ENCODE results near the gene SPATA32. TPM values are rescaled to one million over a fixed set of nuclear protein-coding genes. Genes with fewer than 3 reads are reported as not detected.
A peak's percentile ranks its signal among the peaks of the same experiment; 100 is the strongest.
"Not testable (repeated sequence)": the region's sequence is repeated elsewhere in the genome, so short reads cannot be mapped to it uniquely, and the experiment has no call there.

The SPATA32 gene, protein sequence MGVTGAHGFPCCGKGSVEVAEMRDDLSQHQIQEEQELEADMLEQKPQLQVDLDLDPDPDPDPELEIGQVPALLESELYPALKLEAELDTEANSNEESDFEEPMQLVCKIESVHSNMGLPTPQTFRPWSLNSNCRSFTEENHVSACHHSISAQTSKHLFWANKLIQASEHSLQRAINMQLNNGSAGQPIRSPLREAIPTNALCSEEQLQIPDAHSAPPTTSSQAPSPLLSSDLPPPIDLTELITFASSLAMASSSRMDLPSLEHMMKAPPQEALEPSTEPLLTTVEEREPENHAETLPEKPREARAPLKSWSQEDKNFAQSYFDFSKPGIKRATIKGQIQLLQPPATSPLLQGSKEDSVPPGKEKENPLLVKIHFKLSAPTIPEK
- 0.11 TPM in 1 of 2 replicates, not detected in the other for total RNA-seq (2014; rRNA removed)
- 0.02 TPM for polyA plus RNA-seq (2012)

DNA sequence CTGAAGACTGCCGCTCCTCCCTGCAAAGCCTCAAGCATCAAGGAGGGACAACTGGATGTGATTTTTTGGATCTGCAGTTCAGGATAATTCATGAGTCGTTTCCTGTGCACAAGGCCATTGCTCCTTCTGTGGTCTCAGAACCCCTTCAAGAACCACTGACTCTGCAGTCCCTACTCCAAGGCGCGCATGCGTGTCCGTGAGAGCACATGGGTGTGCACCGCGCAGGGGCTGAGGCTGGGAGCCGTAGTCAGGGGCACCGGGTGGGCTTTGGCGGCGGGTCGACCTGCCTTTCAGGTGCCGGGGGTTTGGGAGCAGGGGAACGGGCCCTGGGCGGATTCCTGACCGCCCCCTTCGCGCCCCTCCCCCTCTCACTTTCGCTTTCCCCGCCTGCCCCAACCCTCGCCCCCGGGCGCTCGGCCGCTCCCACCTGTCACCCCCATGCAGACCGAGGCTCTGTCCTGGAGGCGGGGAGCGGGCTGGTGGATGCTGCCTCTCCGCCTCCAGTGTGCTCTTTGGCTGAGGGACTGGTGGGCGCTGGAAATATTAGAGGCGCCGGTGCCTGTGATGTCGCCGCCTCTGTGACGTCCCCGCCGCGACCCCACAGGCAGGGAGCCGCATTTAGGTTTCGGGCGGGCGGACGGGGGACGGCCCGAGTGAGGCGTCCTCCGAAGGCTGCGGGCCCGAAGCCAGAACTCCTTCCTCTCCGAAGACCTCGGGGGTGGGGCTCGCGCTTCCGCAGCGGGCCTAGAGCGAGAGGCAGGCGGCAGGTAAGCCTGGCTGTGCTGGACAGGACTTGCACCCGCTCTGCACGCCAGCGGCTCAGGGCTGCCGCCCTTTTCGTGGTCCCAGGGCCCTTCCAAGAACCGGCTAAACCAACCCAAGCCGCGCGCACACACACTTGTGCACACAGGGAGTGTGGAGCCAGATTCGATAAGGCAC lies at the start of gene SPATA32:
TSS of gene SPATA32 (minus strand) at position 518 of the 939 bp plus-strand sequence. CDS start at position 440, 78 bp downstream.
- DNase-seq (ENCODE audit: low read depth) = no peak

DNA sequence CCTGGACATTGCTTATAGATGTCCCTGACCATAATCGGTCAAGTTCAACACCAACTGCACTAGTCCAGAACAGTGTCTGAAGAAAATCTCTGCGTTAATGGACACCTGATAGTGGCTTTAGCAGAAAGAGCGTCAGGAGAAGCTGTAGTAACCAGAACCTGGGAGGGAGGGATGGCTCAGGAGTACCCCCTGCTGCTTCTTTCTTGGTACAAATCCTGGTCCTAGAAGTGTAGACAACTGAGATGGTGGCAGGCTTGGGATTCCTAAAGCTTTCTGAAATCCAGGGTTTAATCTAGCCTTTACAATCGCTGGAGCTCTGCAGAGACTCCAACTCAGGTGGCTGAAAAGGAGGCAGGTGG lies 49.5 kb upstream of the SPATA32 start:
- DNase-seq (ENCODE audit: low read depth) = no peak

DNA sequence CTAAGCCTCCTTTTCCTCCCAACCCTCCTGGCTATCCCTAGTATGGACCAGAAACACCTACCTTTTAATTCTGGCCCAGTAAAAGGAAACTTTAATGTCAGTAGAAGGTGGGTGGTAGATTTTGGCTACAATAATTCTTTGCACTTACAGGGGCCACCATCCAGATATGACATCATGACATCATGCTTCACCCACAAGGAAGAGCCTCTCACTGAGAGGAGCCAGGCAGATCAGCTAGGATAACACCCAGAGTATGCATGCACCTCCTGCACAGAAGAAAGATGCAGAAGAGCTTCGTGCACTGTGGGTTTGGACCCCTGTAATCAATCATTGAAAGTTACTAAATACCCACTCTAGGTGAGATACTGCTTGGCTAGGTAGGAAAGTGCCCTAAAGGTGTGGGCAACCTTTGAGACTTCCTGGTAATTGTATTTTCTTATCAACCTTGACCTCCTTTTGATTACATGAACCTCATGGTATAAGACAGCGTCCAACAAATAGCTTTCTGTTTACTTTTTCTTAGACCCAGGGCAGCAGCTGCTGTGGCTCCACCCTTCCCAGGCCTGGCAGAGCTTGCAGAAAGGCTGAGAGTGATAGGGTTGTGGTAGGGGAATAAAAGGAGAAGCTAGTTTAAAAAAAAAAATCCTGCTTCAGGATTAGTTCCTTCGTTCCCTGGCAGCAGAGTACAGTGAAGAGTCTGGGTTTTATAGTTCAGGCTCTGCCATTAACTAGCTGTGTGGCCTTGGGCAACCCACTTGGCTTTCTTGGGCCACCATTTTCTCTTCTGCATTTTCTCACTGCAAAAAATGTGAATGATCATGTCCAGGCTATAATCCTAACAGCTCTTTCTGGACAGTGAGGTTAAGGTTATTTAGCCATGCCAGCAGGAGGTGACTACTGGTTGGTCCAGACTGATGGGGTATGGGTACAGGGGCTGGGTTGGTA lies 48.8 kb upstream of the SPATA32 start:
- peak; percentile 85 for DNase-seq (ENCODE audit: low read depth)

DNA sequence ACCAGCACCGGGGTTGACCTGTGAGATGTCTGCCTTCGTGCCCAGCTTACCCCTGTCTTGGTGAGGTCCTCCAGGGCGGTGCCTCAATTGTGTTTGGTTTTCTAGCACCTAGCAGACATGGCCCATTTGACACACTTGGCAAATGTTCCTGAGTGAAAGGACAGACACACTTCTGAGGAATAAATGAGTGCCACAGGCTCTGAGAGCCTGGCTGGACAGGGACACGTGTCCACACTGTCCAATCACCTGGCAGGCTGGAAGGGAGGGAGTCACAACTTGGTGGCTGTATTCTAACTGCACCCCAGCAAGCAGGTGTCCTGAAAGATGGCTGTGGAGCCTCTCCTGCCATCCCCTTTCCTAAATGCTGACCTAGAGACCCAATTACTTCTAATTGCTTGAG lies 47.5 kb upstream of the SPATA32 start:
- DNase-seq (ENCODE audit: low read depth) = no peak

DNA sequence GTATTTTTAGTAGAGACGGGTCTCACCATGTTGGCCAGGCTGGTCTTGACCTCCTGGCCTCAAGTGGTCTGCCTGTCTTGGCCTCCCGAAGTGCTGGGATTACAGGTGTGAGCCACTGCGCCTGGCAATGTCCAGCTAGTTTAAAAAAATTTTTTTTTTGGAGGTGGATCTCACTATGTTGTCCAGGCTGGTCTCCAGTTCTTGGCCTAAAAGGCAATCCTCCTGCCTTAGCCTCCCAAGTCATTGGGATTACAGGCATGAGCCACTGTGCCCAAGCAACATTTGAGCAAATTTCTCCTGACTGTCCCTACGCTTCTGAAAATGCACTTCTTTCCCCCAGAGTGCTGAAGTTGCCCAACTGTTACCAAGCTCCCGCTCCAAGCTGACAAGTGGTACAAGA lies 46.9 kb upstream of the SPATA32 start:
- no peak for DNase-seq (ENCODE audit: low read depth)

DNA sequence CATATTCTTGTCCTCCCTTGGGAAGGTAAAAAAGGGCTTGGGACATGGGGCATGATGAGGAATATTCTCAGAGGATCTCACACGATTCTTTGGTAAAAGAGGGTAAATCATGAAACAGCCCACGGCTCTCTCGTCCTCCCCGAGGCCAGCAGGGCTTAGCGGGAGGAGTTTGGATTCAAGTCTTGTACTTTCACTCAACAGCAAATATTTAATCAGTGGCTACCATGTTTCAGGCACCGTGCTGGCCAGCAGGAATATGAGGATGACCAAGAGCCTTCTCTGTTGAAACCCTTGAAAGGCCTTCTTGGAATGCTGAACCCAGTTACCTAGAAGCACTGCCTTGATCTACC lies 46.1 kb upstream of the SPATA32 start:
- no peak for DNase-seq (ENCODE audit: low read depth)

DNA sequence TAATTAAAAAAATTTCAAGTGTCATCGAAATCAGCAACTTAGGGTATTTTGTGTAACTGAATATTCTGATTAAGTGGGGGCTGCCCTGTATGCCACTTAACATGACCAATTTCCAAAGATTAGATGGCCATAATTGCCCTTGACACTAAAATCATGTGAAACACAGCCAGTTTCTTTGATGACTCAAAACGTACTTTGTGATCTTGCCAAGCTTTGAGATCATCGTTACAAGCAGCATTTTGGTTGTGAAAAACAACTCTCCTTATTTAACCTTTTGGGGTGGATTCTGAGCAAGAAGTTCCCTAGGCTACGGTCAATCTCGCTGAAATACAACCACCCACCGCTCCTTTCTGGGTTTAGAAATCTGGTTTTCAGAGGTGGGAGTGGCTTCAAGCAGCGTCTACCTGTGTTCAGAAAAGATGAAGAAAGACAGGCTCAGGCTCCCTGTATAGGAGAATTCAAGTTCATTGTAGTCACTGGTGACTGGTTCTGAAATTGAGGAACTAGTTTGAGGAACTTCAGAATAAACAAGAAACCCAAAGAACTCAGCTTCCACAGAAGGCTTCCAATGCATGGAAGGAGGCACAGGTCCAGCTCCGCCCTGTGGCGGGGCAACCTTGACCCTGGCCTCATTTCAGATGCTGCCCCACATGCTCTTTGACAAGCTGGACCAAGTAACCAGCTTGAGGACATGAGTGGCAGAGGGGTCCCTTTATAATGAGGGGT lies 45.6 kb upstream of the SPATA32 start:
- DNase-seq (ENCODE audit: low read depth) = peak; percentile 90

DNA sequence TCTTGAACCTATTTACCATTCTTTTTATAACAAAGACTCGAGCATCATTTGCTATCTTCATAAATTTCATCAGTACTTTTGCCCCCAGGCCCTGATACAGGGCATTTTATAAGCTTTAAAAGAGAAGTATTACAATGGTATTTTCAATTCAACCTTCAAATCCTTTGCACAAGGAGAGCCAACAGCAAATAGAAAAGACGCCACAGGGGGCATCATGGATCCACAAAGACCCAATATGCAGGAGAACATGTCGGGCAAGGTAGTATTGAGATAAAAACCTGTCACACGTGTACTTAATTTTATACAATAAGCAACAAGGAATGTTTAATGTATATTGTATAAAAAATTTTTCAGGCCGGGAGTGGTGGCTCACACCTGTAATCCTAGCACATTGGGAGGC lies 44.7 kb upstream of the SPATA32 start:
- DNase-seq (ENCODE audit: low read depth) = no peak

DNA sequence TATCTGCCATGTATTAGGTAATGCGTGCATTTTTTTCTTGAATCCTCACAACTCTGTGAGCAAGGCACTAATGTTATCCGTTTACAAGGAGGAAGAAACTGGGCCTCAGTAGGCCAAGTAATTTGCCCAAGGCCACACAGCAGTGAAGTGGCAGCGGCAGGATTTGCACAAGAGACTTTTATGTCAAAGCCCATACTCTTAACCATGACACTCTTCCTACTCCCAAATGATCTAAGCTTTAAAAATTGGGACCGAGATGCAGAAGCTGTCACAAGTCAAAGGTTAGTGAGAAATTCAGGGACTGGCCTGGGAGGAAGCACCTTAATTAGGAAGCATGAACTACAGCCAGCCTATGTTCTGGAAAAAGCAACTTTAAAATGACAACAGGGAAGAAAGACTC lies 44.2 kb upstream of the SPATA32 start:
- no peak for DNase-seq (ENCODE audit: low read depth)

DNA sequence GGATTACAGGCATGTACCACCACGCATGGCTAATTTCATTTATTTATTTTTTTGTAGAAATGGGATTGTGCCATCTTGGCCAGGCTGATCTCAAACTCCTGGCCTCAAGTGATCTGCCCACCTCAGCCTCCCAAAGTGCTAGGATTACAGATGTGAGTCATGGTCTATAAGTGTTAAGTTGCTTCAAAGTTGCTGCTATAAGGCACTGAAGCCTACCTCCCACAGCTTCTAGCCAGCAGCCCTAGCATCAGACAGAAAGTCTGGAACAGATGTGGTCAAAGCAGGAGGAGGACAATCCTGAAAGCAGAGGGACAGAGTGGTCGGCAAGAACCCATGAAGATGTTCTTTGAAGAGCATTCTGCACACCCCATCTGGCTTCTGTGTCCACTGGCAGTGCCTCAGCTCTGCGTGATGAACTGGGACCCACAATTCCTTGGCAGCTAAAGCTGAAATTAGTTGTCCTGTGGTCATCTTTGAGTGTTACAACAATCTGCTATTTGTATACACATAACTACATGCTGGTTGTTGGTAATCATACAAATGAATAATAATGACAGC lies 43.7 kb upstream of the SPATA32 start:
- DNase-seq (ENCODE audit: low read depth) = peak; percentile 83

DNA sequence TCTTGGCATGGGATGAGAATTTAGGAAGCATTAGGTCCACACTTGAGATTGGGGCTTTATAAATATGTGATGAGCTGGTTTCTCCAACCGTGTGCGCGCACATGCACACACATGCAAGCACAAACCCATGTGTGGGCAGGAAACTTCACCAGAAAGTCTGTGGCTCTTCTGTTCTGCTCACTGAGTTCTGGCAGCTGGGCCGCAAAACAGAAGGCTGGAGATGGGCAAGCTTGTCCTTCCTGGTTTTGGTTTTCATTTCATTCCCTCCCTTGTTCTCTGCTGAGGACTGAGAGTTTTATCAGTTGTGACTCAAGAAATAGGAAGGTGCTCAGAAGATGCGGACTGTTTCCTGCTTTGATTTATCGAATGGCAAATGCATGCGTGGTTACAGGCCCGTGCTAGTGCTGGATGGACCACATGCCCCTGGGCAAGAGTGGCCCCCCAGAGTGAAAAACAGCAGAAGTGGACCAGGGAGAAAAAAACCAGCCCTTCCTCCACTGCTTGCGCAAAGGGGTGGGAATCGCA lies 40.8 kb upstream of the SPATA32 start:
- peak; percentile 83 for DNase-seq (ENCODE audit: low read depth)

DNA sequence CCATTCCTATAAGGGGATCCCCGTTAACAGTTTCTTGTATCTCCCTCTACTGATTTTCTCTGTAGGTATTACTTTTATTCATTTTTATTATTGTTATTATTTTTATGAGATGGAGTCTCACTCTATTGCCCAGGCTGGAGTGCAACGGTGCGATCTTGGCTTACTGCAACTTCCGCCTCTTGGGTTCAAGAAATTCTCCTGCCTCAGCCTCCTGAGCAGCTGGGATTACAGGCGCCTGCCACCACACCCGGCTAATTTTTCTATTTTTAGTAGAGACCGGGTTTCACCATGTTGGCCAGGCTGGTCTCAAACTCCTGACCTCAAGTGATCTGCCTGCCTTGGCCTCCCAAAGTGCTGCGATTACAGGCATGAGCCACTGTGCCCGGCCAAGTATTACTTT lies 40.3 kb upstream of the SPATA32 start:
- not testable (repeated sequence) for DNase-seq (ENCODE audit: low read depth)

DNA sequence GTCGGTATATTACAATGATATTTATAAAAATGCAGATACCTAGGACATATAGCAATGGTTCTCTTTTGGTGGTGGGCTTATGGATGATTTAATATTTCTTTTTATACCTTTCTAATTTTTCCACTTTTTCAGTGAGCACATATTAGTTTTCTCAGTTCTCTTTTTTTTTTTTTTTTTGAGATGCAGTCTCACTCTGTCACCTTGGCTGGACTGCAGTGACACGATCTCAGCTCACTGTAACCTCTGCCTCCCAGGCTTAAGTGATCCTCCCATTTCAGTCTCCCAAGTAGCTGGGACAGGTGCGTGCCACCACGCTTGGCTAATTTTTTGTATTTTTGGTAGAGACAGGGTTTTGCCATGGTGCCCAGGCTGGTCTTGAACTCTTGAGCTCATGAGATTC lies 39.8 kb upstream of the SPATA32 start:
- DNase-seq (ENCODE audit: low read depth) = no peak

DNA sequence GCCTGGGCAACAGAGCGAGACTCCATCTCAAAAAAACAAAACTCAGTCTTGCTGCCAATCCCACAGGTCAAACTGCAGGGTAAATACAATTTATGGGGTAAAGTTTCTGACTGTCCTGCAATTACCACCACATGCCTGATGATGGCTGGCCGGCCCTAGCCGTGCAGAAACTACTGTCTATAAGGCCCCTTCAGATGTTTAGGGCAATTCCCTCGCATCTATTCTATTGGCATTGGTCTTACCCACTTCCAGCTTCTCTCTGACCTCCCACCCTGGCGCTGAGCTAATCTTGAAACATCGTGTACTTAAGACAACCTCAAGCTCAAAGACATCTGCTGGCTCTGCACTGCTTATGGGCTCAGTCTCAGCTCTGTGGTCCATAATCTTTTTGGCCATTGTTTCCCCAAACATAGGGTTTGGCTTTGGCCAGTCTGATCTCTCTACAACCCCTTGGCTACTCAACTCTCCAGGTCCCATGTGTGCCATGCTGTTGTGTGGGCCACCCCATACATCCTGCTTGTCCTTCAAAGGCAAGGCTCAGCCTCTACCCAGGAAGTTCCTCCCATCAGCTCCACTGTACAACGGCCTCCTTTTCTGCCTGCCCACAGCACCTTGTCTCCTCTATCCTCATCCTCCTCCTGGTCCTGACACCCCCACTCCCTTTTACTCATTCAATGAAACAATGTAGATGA lies 38.3 kb upstream of the SPATA32 start:
- DNase-seq (ENCODE audit: low read depth) = no peak

DNA sequence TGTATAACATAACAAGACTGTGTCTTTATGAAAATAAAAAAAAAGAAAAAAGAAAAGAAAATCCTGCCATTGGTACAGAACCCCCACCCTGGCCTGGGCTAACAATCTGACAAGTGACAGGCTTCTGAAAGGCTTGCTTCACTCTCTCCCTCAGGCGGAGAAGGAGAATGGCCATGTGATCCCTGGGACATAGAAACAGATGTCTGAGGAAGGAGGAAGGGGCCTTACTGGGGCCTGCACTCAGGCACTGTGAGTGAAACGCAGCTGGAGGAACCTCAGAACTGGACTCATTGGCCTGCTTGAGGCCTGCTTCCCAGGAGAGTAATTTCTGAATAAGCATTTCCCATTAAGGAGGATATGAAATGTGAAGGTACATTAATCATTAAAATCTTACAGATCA lies 37.5 kb upstream of the SPATA32 start:
- no peak for DNase-seq (ENCODE audit: low read depth)

DNA sequence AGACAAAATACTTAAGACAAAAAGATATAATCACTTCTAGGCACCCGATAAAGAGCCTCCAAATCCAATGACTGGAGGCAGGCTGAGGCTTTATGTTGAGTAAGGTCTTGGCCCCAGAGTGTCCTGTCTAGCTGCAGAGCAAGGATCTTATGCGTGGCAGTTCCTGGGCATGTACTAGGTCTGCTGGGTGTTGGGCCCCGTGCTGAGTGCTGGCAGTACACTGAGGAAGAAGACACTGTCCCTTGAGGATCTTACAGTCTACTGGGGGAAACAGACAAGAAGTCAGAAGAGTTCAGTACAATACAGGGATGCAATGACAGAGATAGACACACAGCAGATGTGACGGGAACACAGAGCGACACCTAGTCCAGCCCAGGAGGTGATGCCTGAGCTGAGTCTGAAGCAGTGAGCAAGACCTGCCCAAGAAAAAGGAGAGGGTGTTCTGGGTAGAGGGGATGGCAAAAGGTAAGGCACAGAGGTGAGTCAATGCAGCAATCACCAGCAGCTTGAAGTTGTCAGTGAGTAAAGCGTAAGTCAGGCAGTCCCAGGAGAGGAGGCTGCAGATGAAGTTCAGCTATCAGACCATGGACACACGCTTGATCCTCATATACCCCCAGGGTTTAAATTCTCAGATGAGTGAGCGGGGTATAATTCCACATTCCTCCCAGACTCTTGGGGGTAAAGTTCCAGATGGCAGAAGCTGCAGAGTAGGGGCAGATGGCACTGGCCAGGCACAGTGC lies 36.8 kb upstream of the SPATA32 start:
- no peak for DNase-seq (ENCODE audit: low read depth)

DNA sequence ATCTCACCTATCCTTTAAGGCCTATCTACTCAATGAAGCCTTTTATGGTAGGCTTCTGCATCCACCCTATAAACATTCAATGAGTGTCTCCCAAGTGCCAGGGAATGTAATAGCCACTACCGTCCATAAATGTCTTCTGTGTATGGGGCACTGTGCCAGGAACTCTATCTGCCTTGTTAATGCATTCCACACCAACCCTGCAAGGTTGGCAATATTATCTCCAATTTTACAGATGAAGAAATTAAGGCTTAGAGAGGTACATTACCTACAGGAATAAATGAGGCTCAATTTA lies 34.9 kb upstream of the SPATA32 start:
- no peak for DNase-seq (ENCODE audit: low read depth)

DNA sequence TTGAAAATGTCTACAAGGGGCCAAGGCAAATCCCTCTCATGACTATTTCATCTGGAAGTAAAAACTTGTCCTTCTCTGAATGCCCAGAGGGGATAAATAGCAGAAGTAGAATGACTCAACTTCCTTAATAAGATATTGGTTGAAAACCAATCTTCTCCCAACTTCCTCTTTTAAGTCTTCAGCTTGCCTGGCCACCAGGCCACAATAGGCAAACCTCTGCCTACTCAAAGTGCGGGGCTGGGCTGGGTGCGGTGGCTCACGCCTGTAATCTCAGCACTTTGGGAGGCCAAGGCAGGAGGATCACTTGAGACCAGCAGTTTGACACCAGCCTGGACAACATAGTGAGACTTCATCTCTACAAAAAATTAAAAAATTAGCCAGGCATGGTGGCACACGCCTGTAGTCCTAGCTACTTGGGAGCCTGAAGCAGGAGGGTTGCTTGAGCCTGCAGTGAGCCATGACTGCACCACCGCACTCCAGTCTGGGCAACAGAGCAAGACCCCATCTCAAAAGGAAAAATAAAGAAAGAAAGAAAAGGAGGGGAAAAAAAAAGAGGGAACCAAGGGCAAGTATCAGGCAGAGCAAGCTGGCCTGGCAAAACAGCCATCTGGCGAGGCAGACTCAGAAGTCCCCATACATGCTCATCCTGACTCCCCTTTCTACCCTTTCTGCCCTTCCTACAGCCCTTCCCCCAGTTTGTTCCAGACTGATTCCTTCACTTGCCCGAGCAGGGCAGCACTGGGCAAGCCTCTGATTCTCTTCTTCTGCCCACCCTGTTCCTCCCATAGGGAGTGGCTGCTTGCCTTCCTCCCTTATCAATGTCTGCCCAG lies 34.3 kb upstream of the SPATA32 start:
- DNase-seq (ENCODE audit: low read depth) = no peak
